Nephron (organoid): ENCODE results near the gene CCDC33.

Experiments used
- H3K27ac Mint-ChIP-seq, 3 experiments: 2 replicates each; pipeline ENCODE4 v1.8.0; 2020; ENCODE audit warnings: mixed read lengths in 3 of 3, mild to moderate bottlenecking in 2 of 3, moderate library complexity in 1 of 3
- H3K27me3 Mint-ChIP-seq: 2 replicates; pipeline ENCODE4 v1.8.0; 2021; ENCODE audit warnings: low read depth, mild to moderate bottlenecking, moderate library complexity, mixed read lengths
- H3K36me3 Mint-ChIP-seq: 2 replicates; pipeline ENCODE4 v1.8.0; 2020; ENCODE audit warnings: low read depth, mixed read lengths
- H3K4me1 Mint-ChIP-seq: 2 replicates; pipeline ENCODE4 v1.8.0; 2020; ENCODE audit warnings: mixed read lengths
- H3K4me3 Mint-ChIP-seq, 3 experiments: 2 replicates each; pipeline ENCODE4 v1.8.0; 2020; ENCODE audit warnings: mild to moderate bottlenecking in 3 of 3, mixed read lengths in 3 of 3, moderate library complexity in 2 of 3
- H3K9me3 Mint-ChIP-seq: 2 replicates; pipeline ENCODE4 v1.8.0; 2020; ENCODE audit warnings: mixed read lengths
- CTCF ChIP-seq, 3 experiments: fragments of 200-600 bp; sonication (generic); IDR thresholded peaks; one replicate each; pipeline ENCODE4 v1.5.0; 2021; ENCODE audit warnings: antibody characterized with exemption in 3 of 3; ENCODE audit not compliant: unreplicated experiment in 3 of 3

CCDC33 gene

GRCh38 chr15:74322558-74323180 is 86.5 kb downstream of the CCDC33 start:
- Mint-ChIP-seq H3K9me3 (no peaks in the 10 kb centered on the region), H3K36me3 (no peaks in the 10 kb centered on the region), H3K27me3 (peaks cover 9% of the 10 kb centered on the region), H3K27ac (peak overlapping the region in 1 of 3 experiments; percentile 47), H3K4me1 (peaks cover 14% of the 10 kb centered on the region), H3K4me3 (no peak overlapping the region)
- TF ChIP-seq CTCF (IDR thresholded peaks at IDR 0.05; ENCODE audit: unreplicated experiment in 3 of 3), result peak; percentile 91

- Mint-ChIP-seq H3K4me1 (peaks cover 9% of the 10 kb centered on the region), H3K4me3 (no peak overlapping the region), H3K27ac (no peak overlapping the region), H3K9me3 (no peaks in the 10 kb centered on the region), H3K36me3 (no peaks in the 10 kb centered on the region), H3K27me3 (peaks cover 9% of the 10 kb centered on the region)
- no peak for TF ChIP-seq CTCF (IDR thresholded peaks at IDR 0.05; ENCODE audit: unreplicated experiment in 3 of 3)
Observed at GRCh38 chr15:74324714-74325113, 88.6 kb downstream of the CCDC33 start.

- no peaks in the 10 kb centered on the region for H3K36me3 Mint-ChIP-seq
- H3K4me3 Mint-ChIP-seq, result no peak overlapping the region
- no peak overlapping the region for H3K27ac Mint-ChIP-seq
- no peaks in the 10 kb centered on the region for H3K4me1 Mint-ChIP-seq
- no peaks in the 10 kb centered on the region for H3K9me3 Mint-ChIP-seq
- H3K27me3 Mint-ChIP-seq, result peaks cover 9% of the 10 kb centered on the region
- no peak for TF ChIP-seq CTCF (IDR thresholded peaks at IDR 0.05; ENCODE audit: unreplicated experiment in 3 of 3)
Observed at GRCh38 chr15:74326746-74327145, 90.6 kb downstream of the CCDC33 start.

- Mint-ChIP-seq H3K4me3 (no peak overlapping the region), H3K27ac (no peak overlapping the region), H3K4me1 (no peaks in the 10 kb centered on the region), H3K27me3 (peaks cover 7% of the 10 kb centered on the region), H3K36me3 (no peaks in the 10 kb centered on the region), H3K9me3 (no peaks in the 10 kb centered on the region)
- TF ChIP-seq CTCF (IDR thresholded peaks at IDR 0.05; ENCODE audit: unreplicated experiment in 3 of 3), result no peak
Observed at GRCh38 chr15:74327756-74328155, 91.6 kb downstream of the CCDC33 start.

- H3K27me3 Mint-ChIP-seq, result peaks cover 4% of the 10 kb centered on the region
- no peak for TF ChIP-seq CTCF (IDR thresholded peaks at IDR 0.05; ENCODE audit: unreplicated experiment in 3 of 3)
- no peaks in the 10 kb centered on the region for H3K4me1 Mint-ChIP-seq
- no peaks in the 10 kb centered on the region for H3K9me3 Mint-ChIP-seq
- H3K27ac Mint-ChIP-seq, result no peak overlapping the region
- H3K4me3 Mint-ChIP-seq, result no peak overlapping the region
- no peaks in the 10 kb centered on the region for H3K36me3 Mint-ChIP-seq
Observed at GRCh38 chr15:74328331-74329056, 92.4 kb downstream of the CCDC33 start.
